Fibroblast of lung (primary cell): Measurements from ENCODE around the gene CMIP. TPM values are rescaled to one million over a fixed set of nuclear protein-coding genes. Genes with fewer than 3 reads are reported as not detected.

Experiments used
- DNase-seq, 2 donors: peaks; one replicate each; pipeline versions ENCODE4 v3.0.0 to v3.0.0-alpha.2; 2010; ENCODE audit warnings: low read depth in 2 of 2
- H2AFZ ChIP-seq: 2 replicates; pipeline ENCODE4 v1.5.1; 2012; ENCODE audit warnings: low read length, control low read depth, inconsistent platforms
- H3K27ac ChIP-seq: 2 replicates; pipeline ENCODE4 v1.5.1; 2011; ENCODE audit warnings: low read length, control low read depth; ENCODE audit not compliant: insufficient read depth
- H3K27me3 ChIP-seq: 2 replicates; pipeline ENCODE4 v1.5.1; 2011; ENCODE audit warnings: mild to moderate bottlenecking, low read length; ENCODE audit not compliant: control insufficient read depth, insufficient read depth
- H3K36me3 ChIP-seq: 2 replicates; pipeline ENCODE4 v1.5.1; 2011; ENCODE audit warnings: low read length; ENCODE audit not compliant: control insufficient read depth, insufficient read depth
- H3K4me1 ChIP-seq: 2 replicates; pipeline ENCODE4 v1.5.1; 2011; ENCODE audit warnings: low read length; ENCODE audit not compliant: control insufficient read depth, insufficient read depth; ENCODE audit errors: extremely low read depth
- H3K4me2 ChIP-seq: 2 replicates; pipeline ENCODE4 v1.5.1; 2011; ENCODE audit warnings: low read length, control low read depth; ENCODE audit not compliant: insufficient read depth; ENCODE audit errors: extremely low read depth
- H3K4me3 ChIP-seq, 4 experiments: fragments of 200-600 bp in 1 of 4; sonication (generic) in 1 of 4; replicated peaks in 1 of 4; 2 replicates each; pipeline ENCODE4 v1.5.1; 2011 to 2016; ENCODE audit warnings: low read length in 4 of 4, low read depth in 3 of 4, mild to moderate bottlenecking in 3 of 4, control low read depth in 2 of 4, inconsistent platforms in 1 of 4, mixed read lengths in 1 of 4; ENCODE audit not compliant: insufficient read depth in 1 of 4; ENCODE audit errors: control extremely low read depth in 1 of 4
- H3K79me2 ChIP-seq: 2 replicates; pipeline ENCODE4 v1.5.1; 2012; ENCODE audit warnings: mild to moderate bottlenecking, low read length, inconsistent platforms; ENCODE audit not compliant: control insufficient read depth, insufficient read depth
- H3K9ac ChIP-seq: 2 replicates; pipeline ENCODE4 v1.5.1; 2011; ENCODE audit warnings: mild to moderate bottlenecking, low read length, control low read depth; ENCODE audit not compliant: insufficient read depth
- H3K9me3 ChIP-seq: 2 replicates; pipeline ENCODE4 v1.5.1; 2012; ENCODE audit warnings: low read depth, low read length; ENCODE audit not compliant: control insufficient read depth, insufficient read depth
- H4K20me1 ChIP-seq: 2 replicates; pipeline ENCODE4 v1.5.1; 2011; ENCODE audit warnings: low read length; ENCODE audit not compliant: control insufficient read depth, insufficient read depth; ENCODE audit errors: extremely low read depth
- CTCF ChIP-seq, 2 donors: IDR thresholded peaks in 1 of 2; conservative IDR thresholded peaks in 1 of 2; 1 replicate in 1 of 2; 2 replicates in 1 of 2; pipeline ENCODE4 v1.5.1; 2011 to 2012; ENCODE audit warnings: low read length in 2 of 2, control low read depth in 1 of 2, inconsistent platforms in 1 of 2, low read depth in 1 of 2, mild to moderate bottlenecking in 1 of 2
- EZH2 ChIP-seq: IDR thresholded peaks from 2 replicates; pipeline ENCODE4 v1.5.1; 2012; ENCODE audit warnings: low read length, control low read depth, mild to moderate bottlenecking; ENCODE audit errors: missing control alignments
- polyA plus RNA-seq, 2 donors: library from polyadenylated mRNA; depleted of rRNA in 1 of 2; stranded (reverse) in 1 of 2; unstranded in 1 of 2; fragments of >200 nt; gene quantifications; 2 replicates each; pipeline ENCODE4 v1.2.1, GENCODE V29; 2011 to 2012; ENCODE audit warnings: missing spikeins in 1 of 2
- total RNA-seq: library from RNA; depleted of rRNA; stranded (reverse); fragments of >200 nt; gene quantifications from 2 replicates; pipeline ENCODE4 v1.2.1, GENCODE V29; 2014

CMIP gene
- total and polyA plus RNA-seq, 2 donors (not counting 1 experiment from before 2014, with no cell fraction given), result 1.9 to 5.1 TPM

DNA sequence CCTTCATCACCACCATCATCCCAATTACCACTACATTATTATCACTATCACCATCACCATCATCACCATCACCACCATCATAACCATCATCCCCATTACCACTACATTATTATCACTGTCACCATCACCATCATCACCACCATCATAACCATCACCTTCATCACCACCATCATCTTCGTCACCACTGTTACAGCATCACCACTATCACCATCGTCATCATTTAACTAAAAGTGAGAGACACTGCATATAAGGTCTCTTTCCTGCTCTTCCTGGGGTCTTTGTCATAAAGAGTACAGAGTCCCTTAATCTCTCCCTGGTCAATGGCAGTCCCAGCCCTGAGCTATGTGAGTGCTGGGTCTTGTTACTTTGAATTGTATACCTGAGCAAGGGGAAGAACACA, 133.5 kb downstream of the CMIP start:
- Histone ChIP-seq H3K9ac (no peak overlapping the region), H3K4me1 (no peaks in the 10 kb centered on the region), H3K27ac (no peak overlapping the region), H3K27me3 (no peaks in the 10 kb centered on the region), H4K20me1 (no peaks in the 10 kb centered on the region), H3K4me3 (no peak overlapping the region), H3K36me3 (no peaks in the 10 kb centered on the region), H3K9me3 (no peaks in the 10 kb centered on the region), H2AFZ (no peak overlapping the region), H3K79me2 (no peaks in the 10 kb centered on the region), H3K4me2 (no peak overlapping the region)
- DNase-seq, result no peak
- TF ChIP-seq CTCF (conservative IDR thresholded peaks at IDR 0.05 in 1 of 2, IDR thresholded peaks at IDR 0.05 in 1 of 2; ENCODE audit: low read depth in 1 of 2, low read length in 2 of 2), result no peak
- TF ChIP-seq EZH2, result no peak

- Histone ChIP-seq H3K4me1 (peaks cover 4% of the 10 kb centered on the region), H4K20me1 (no peaks in the 10 kb centered on the region), H3K4me3 (no peak overlapping the region), H3K79me2 (no peaks in the 10 kb centered on the region), H3K4me2 (no peak overlapping the region), H3K36me3 (no peaks in the 10 kb centered on the region), H3K9ac (no peak overlapping the region), H3K9me3 (no peaks in the 10 kb centered on the region), H3K27me3 (no peaks in the 10 kb centered on the region), H3K27ac (no peak overlapping the region), H2AFZ (no peak overlapping the region)
- DNase-seq, result no peak
- TF ChIP-seq CTCF (conservative IDR thresholded peaks at IDR 0.05 in 1 of 2, IDR thresholded peaks at IDR 0.05 in 1 of 2; ENCODE audit: low read depth in 1 of 2, low read length in 2 of 2) (no peak), EZH2 (no peak)
Measured at GRCh38 chr16:81578636-81579413, 134.2 kb downstream of the CMIP start.

GRCh38 chr16:81581107-81581506, 136.5 kb downstream of the CMIP start:
- H3K4me3 ChIP-seq, result no peak overlapping the region
- TF ChIP-seq EZH2, result no peak
- TF ChIP-seq CTCF (conservative IDR thresholded peaks at IDR 0.05 in 1 of 2, IDR thresholded peaks at IDR 0.05 in 1 of 2; ENCODE audit: low read depth in 1 of 2, low read length in 2 of 2), result no peak
- H3K9me3 ChIP-seq, result no peaks in the 10 kb centered on the region
- no peaks in the 10 kb centered on the region for H4K20me1 ChIP-seq
- no peaks in the 10 kb centered on the region for H3K27me3 ChIP-seq
- no peaks in the 10 kb centered on the region for H3K79me2 ChIP-seq
- no peaks in the 10 kb centered on the region for H3K36me3 ChIP-seq
- peaks cover 5% of the 10 kb centered on the region for H3K4me1 ChIP-seq
- no peak overlapping the region for H3K4me2 ChIP-seq
- peak in 1 of 2 donors; percentile 77 for DNase-seq
- H2AFZ ChIP-seq, result no peak overlapping the region
- H3K9ac ChIP-seq, result no peak overlapping the region
- H3K27ac ChIP-seq, result no peak overlapping the region
